ENCODE data around the gene TMEM41A. TPM values are rescaled to one million over a fixed set of nuclear protein-coding genes. Genes with fewer than 3 reads are reported as not detected.
"Not testable (repeated sequence)": the region's sequence is repeated elsewhere in the genome, so short reads cannot be mapped to it uniquely, and the experiment has no call there.

TMEM41A gene
- total RNA-seq, 2 experiments from 2014 or later: 21.4 to 21.8 TPM

DNA sequence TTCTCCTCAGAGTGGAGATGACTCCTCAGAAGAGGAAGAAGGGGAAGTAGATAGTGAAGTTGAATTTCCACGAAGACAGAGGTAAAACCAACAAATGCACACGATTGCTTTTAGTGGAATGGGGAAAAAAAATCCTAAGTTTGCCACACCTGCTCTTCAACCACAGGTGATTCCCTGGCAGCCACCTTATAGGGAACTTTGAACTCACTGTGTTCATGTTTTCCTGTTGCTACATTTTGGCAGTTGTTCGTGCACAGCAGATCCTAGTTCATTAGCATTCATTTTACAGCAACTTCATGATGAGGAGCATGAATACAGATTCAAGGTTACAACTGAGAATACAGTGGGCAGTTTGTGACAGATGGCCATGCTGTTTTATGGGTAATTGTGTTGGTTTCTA, 21.5 kb downstream of the TMEM41A start:
- Mint-ChIP-seq H3K36me3 (ENCODE audit: low read depth) (peaks cover 37% of the 10 kb centered on the region), H3K4me1 (no peaks in the 10 kb centered on the region), H3K27me3 (no peaks in the 10 kb centered on the region), H3K27ac (no peak overlapping the region), H3K9me3 (peaks cover 6% of the 10 kb centered on the region), H3K4me3 (no peak overlapping the region)
- ChIA-PET CTCF (no interaction called here), POLR2A (no interaction called here)
- no peak for DNase-seq

DNA sequence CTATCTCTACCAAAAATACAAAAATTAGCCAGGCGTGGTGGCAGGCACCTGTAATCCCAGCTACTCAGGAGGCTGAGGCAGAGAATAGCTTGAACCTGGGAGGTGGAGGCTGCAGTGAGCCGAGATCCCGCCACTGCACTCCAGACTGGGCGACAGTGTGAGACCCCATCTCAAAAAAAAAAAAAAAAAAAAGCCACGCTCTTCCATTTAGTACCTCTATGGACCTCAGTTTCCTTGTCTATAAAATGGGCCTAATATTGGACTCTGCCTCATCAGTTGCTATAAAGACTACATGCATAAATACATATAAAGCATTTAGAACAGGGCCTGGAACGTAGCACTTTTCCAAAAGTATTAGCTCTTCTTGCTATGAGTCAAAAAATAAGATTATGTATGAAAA, 23.9 kb downstream of the TMEM41A start:
- CTCF ChIA-PET, POLR2A ChIA-PET, H3K4me1 Mint-ChIP-seq: not testable (repeated sequence)

DNA sequence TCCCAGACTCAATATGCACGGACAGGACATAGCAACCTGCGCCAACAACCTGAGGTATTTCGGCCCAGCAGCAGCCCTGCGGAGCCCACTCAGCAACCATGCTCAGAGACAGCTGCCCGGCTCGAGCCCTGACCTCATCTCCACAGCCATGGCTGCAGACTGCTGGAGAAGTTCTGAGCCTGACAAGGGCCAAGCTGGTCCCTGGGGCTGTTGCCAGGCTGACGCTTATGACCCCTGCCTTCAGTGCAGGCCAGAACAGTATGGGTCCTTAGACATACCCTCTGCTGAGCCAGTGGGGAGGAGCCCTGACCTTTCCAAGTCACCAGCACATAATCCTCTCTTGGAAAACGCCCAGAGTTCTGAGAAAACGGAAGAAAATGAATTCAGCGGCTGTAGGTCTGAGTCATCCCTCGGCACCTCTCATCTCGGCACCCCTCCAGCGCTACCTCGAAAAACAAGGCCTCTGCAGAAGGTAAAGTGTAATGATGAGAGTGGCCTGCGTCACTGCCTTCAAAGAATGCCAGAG, 25.5 kb downstream of the TMEM41A start:
- Mint-ChIP-seq H3K27ac (no peak overlapping the region), H3K27me3 (no peaks in the 10 kb centered on the region), H3K4me1 (peaks cover 3% of the 10 kb centered on the region), H3K36me3 (ENCODE audit: low read depth) (peaks cover 11% of the 10 kb centered on the region), H3K4me3 (no peak overlapping the region), H3K9me3 (no peaks in the 10 kb centered on the region)
- POLR2A ChIA-PET: no interaction called here
- CTCF ChIA-PET: no interaction called here
- no peak for DNase-seq

More for the DNA sequence above, 23.9 kb downstream of the TMEM41A start:
- DNase-seq, H3K27ac Mint-ChIP-seq, H3K4me3 Mint-ChIP-seq, H3K9me3 Mint-ChIP-seq, H3K27me3 Mint-ChIP-seq: not testable (repeated sequence)
- peaks cover 19% of the 10 kb centered on the region for H3K36me3 Mint-ChIP-seq (ENCODE audit: low read depth)

DNA sequence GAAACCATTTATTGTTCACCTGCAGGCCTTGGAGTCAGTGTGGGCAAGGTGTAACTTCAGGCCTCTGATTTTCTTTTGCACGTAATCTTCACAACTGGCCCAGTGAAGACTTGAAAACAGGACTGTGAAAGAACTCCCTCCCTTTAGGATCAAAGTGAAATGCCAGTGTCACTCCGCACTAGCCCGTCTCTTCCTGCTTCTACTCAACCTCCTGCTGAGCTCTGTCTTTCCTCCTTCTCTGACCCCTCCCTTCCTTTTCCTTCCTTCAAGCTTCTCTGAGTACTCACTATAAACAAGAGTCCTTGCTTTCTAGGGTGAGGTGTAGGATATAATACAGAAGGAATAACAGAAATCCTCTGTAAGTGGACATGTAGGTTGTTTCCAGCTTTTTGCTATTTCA, 28.5 kb downstream of the TMEM41A start:
- no peak overlapping the region for H3K4me3 Mint-ChIP-seq
- ChIA-PET CTCF (interaction anchor here (2.6 kb wide), 1 partner anchor 89 kb away, joined by 8 read pairs; no protein-coding TSS in a partner anchor), POLR2A (no interaction called here)
- no peaks in the 10 kb centered on the region for H3K9me3 Mint-ChIP-seq
- H3K27me3 Mint-ChIP-seq: no peaks in the 10 kb centered on the region
- H3K4me1 Mint-ChIP-seq: peaks cover 3% of the 10 kb centered on the region
- no peak overlapping the region for H3K27ac Mint-ChIP-seq
- peaks cover 8% of the 10 kb centered on the region for H3K36me3 Mint-ChIP-seq (ENCODE audit: low read depth)
- no peak for DNase-seq

GRCh38 chr3:185469542-185469941, 29.3 kb downstream of the TMEM41A start:
- no peak for DNase-seq
- ChIA-PET POLR2A (interaction anchor here (0.7 to 0.9 kb wide), 2 partner anchors 13 to 30 kb away, joined by 3 read pairs; partner anchors contain the start of gene TMEM41A), CTCF (interaction anchor here (2.6 kb wide), 1 partner anchor 90 kb away, joined by 8 read pairs; no protein-coding TSS in a partner anchor)
- Mint-ChIP-seq H3K4me3 (no peak overlapping the region), H3K4me1 (peaks cover 3% of the 10 kb centered on the region), H3K27ac (no peak overlapping the region), H3K9me3 (no peaks in the 10 kb centered on the region), H3K36me3 (ENCODE audit: low read depth) (peaks cover 8% of the 10 kb centered on the region), H3K27me3 (no peaks in the 10 kb centered on the region)

- CTCF ChIA-PET: interaction anchor here (0.6 kb wide), 1 partner anchor 93 kb away, joined by 5 read pairs; no protein-coding TSS in a partner anchor
- not testable (repeated sequence) for H3K27me3 Mint-ChIP-seq
Observed at GRCh38 chr3:185466123-185466522, 32.7 kb downstream of the TMEM41A start.

DNA sequence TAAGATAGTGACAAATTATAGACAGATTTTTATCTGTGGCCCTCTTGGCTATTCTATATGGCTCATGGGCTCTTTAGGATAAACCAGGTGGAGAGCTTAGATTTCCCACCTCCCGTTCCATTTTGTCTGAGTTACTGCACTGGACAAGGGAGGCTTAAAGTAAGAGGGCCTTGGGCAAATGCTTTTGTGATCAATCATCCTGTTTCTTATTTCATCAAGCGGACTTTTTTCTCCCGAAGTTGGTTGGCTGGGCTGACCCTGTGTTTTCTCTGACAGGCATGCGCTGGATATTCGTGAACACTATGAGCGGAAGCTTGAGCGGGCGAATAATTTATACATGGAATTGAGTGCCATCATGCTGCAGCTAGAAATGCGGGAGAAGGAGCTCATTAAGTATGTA, 33.4 kb downstream of the TMEM41A start:
- no peak overlapping the region for H3K27ac Mint-ChIP-seq
- H3K27me3 Mint-ChIP-seq: no peaks in the 10 kb centered on the region
- no peak for DNase-seq
- no peaks in the 10 kb centered on the region for H3K36me3 Mint-ChIP-seq (ENCODE audit: low read depth)
- POLR2A ChIA-PET: no interaction called here
- H3K4me3 Mint-ChIP-seq: no peak overlapping the region
- CTCF ChIA-PET: no interaction called here
- H3K9me3 Mint-ChIP-seq: no peaks in the 10 kb centered on the region
- H3K4me1 Mint-ChIP-seq: peaks cover 2% of the 10 kb centered on the region

More at GRCh38 chr3:185466123-185466522, 32.7 kb downstream of the TMEM41A start:
- H3K9me3 Mint-ChIP-seq; H3K4me3 Mint-ChIP-seq; H3K4me1 Mint-ChIP-seq; DNase-seq; H3K36me3 Mint-ChIP-seq (ENCODE audit: low read depth); H3K27ac Mint-ChIP-seq; POLR2A ChIA-PET: not testable (repeated sequence)

GRCh38 chr3:185460719-185461350, 38.0 kb downstream of the TMEM41A start:
- no peak for DNase-seq
- Mint-ChIP-seq H3K27me3 (no peaks in the 10 kb centered on the region), H3K36me3 (ENCODE audit: low read depth) (no peaks in the 10 kb centered on the region), H3K27ac (no peak overlapping the region), H3K9me3 (no peaks in the 10 kb centered on the region), H3K4me1 (no peaks in the 10 kb centered on the region), H3K4me3 (no peak overlapping the region)
- CTCF ChIA-PET: interaction anchor here (0.6 to 2.7 kb wide), 4 partner anchors 11 to 114 kb away, joined by 3 to 16 read pairs (median 6); no protein-coding TSS in a partner anchor
- POLR2A ChIA-PET: no interaction called here

DNA sequence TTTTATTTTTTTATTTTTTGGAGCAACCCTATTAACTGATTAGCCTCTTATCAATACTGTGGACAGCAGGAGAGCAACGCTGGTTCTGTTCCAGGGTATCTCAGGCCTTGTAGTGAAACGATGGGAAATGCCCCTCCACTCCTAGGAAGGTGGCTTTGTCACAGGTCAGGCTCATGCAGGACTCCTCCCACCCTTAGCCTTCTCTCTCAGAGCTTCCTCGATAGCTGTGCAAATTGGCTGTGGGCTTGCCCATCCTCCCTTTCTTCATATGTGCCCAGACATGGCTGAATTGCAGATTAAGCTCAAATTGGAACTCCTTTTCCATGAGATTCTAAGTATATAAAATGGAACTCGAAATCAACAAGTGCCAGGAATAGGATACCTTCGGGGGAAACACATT, 38.5 kb downstream of the TMEM41A start:
- Mint-ChIP-seq H3K9me3 (no peaks in the 10 kb centered on the region), H3K4me1 (no peaks in the 10 kb centered on the region), H3K36me3 (ENCODE audit: low read depth) (no peaks in the 10 kb centered on the region), H3K27me3 (no peaks in the 10 kb centered on the region), H3K4me3 (no peak overlapping the region), H3K27ac (no peak overlapping the region)
- ChIA-PET CTCF (interaction anchor here (0.6 to 2.7 kb wide), 4 partner anchors 10 to 114 kb away, joined by 3 to 16 read pairs (median 6); no protein-coding TSS in a partner anchor), POLR2A (no interaction called here)
- DNase-seq: no peak

DNA sequence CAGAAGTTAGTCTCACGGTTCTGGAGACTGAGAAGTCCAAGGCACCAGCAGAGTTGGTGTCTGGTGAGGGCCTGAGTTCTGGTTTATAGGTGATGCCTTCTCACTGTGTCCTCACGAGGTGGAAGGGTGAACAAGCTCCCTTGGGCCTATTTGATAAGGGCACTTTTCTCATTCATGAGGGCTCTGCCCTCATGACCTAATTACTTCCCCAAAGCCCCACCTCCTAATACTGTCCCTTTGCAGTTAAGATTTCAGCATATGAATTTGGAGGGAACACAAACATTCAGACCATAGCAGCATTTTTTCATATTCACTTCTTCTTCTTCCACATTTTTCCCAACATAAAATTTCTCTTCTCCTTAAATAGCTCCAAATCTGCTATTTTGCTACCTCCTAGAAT, 41.5 kb downstream of the TMEM41A start:
- Mint-ChIP-seq H3K27ac (no peak overlapping the region), H3K9me3 (no peaks in the 10 kb centered on the region), H3K4me3 (no peak overlapping the region), H3K36me3 (ENCODE audit: low read depth) (no peaks in the 10 kb centered on the region), H3K27me3 (no peaks in the 10 kb centered on the region), H3K4me1 (no peaks in the 10 kb centered on the region)
- CTCF ChIA-PET: interaction anchor here (1.2 kb wide), 1 partner anchor 118 kb away, joined by 3 read pairs; no protein-coding TSS in a partner anchor
- no peak for DNase-seq
- POLR2A ChIA-PET: no interaction called here

GRCh38 chr3:185451432-185451831, 47.4 kb downstream of the TMEM41A start:
- H3K4me3 Mint-ChIP-seq; POLR2A ChIA-PET; H3K36me3 Mint-ChIP-seq (ENCODE audit: low read depth); H3K27ac Mint-ChIP-seq; DNase-seq; H3K4me1 Mint-ChIP-seq; H3K9me3 Mint-ChIP-seq; CTCF ChIA-PET; H3K27me3 Mint-ChIP-seq: not testable (repeated sequence)

DNA sequence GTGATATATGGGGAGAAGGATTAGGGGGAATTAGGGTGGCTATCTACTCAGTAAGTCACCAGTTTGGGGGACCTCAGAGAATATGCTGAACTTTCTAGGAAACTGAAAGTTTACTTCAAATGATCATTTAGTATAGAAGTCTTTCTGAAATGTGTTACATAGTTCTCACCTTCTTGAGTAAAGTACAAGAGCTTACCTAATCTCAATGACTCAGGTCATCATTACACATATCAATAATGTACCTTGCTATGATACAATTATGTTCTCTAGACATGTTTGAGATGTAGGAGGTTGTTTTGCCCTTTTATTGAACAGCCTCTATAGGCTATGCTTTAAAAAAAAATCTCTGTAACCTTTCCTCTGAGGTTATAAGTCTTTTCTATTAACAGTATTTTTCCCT, 50.7 kb downstream of the TMEM41A start:
- CTCF ChIA-PET: no interaction called here
- POLR2A ChIA-PET: no interaction called here
- no peaks in the 10 kb centered on the region for H3K9me3 Mint-ChIP-seq
- H3K27ac Mint-ChIP-seq: no peak overlapping the region
- no peaks in the 10 kb centered on the region for H3K36me3 Mint-ChIP-seq (ENCODE audit: low read depth)
- H3K27me3 Mint-ChIP-seq: peaks cover 3% of the 10 kb centered on the region
- H3K4me1 Mint-ChIP-seq: no peaks in the 10 kb centered on the region
- DNase-seq: no peak
- H3K4me3 Mint-ChIP-seq: no peak overlapping the region

GRCh38 chr3:185444329-185444728, 54.5 kb downstream of the TMEM41A start:
- DNase-seq: no peak
- H3K27me3 Mint-ChIP-seq: peaks cover 8% of the 10 kb centered on the region
- H3K9me3 Mint-ChIP-seq: no peaks in the 10 kb centered on the region
- POLR2A ChIA-PET: no interaction called here
- no peaks in the 10 kb centered on the region for H3K36me3 Mint-ChIP-seq (ENCODE audit: low read depth)
- CTCF ChIA-PET: no interaction called here
- H3K4me3 Mint-ChIP-seq: no peak overlapping the region
- H3K4me1 Mint-ChIP-seq: no peaks in the 10 kb centered on the region
- H3K27ac Mint-ChIP-seq: no peak overlapping the region

DNA sequence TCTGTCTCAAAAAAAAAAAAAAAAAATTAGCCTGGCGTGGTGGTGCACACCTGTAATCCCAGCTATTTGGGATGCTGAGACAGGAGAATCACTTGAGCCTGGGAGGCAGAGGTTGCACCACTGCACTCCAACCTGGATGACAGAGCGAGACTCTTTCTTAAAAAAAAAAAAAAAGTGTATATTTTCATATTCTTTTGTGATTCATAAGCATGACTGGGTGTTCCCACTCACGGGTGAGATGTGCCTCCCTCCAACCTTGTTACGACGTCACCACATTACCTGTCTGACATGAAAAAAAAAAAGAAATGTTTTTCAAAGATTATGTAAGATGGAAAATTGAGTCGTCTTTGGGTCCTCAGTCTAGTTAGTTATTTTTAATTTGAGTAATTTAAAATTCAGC, 56.8 kb downstream of the TMEM41A start:
- POLR2A ChIA-PET: no interaction called here
- peaks cover 12% of the 10 kb centered on the region for H3K27me3 Mint-ChIP-seq
- CTCF ChIA-PET: interaction anchor here (0.7 kb wide), 1 partner anchor 10 kb away, joined by 4 read pairs; no protein-coding TSS in a partner anchor
- no peaks in the 10 kb centered on the region for H3K36me3 Mint-ChIP-seq (ENCODE audit: low read depth)
- no peaks in the 10 kb centered on the region for H3K4me1 Mint-ChIP-seq
- H3K27ac Mint-ChIP-seq: no peak overlapping the region
- no peaks in the 10 kb centered on the region for H3K9me3 Mint-ChIP-seq
- DNase-seq: no peak
- no peak overlapping the region for H3K4me3 Mint-ChIP-seq
